GM12891 (cell line): ENCODE data around the gene LATS2.

Experiments
- PAX5 ChIP-seq: IDR thresholded peaks from 2 replicates; pipeline ENCODE4 v1.6.1; 2011; ENCODE audit warnings: low read length, moderate library complexity, mild to moderate bottlenecking; ENCODE audit not compliant: insufficient read depth, severe bottlenecking
- POLR2A ChIP-seq: IDR thresholded peaks from 2 replicates; pipeline ENCODE4 v1.6.1; 2011; ENCODE audit warnings: low read depth, low read length, control low read depth
- POLR2AphosphoS5 ChIP-seq: IDR thresholded peaks from 2 replicates; pipeline ENCODE4 v1.6.1; 2011; ENCODE audit warnings: low read depth, low read length, control low read depth
- POU2F2 ChIP-seq: IDR thresholded peaks from 2 replicates; pipeline ENCODE4 v1.6.1; 2011; ENCODE audit warnings: low read depth, mild to moderate bottlenecking, control low read depth, low read length, moderate library complexity
- SPI1 ChIP-seq: IDR thresholded peaks from 2 replicates; pipeline ENCODE4 v1.6.1; 2011; ENCODE audit warnings: low read depth, low read length, control low read depth
- TAF1 ChIP-seq: IDR thresholded peaks from 2 replicates; pipeline ENCODE4 v1.6.1; 2011; ENCODE audit warnings: low read depth, low read length, control low read depth

GRCh38 chr13:21071924-21072323, 10.5 kb upstream of the LATS2 start:
- TF ChIP-seq POLR2AphosphoS5 (no peak), SPI1 (no peak), POLR2A (no peak), TAF1 (no peak), POU2F2 (no peak), PAX5 (no peak)
